Gastrocnemius medialis (tissue), 4 donors: ENCODE results near the gene SLC24A1.

ENCODE experiments used
- CTCF ChIP-seq, 5 experiments: fragments of 450-650 bp in 3 of 5; fragments of 200-600 bp in 2 of 5; sonication (generic) in 2 of 5; IDR thresholded peaks in 4 of 5; conservative IDR thresholded peaks in 1 of 5; 1 replicate in 4 of 5; 2 replicates in 1 of 5; pipeline ENCODE4 v1.5.1; 2016 to 2019; ENCODE audit warnings: antibody characterized with exemption in 5 of 5, mild to moderate bottlenecking in 3 of 5, moderate library complexity in 3 of 5
- POLR2A ChIP-seq, 2 donors: fragments of 450-650 bp; IDR thresholded peaks; one replicate each; pipeline ENCODE4 v1.6.1; 2017; ENCODE audit warnings: antibody characterized with exemption in 2 of 2, mild to moderate bottlenecking in 2 of 2, moderate library complexity in 2 of 2

- no peak for TF ChIP-seq CTCF (IDR thresholded peaks at IDR 0.05 in 4 of 5, conservative IDR thresholded peaks at IDR 0.05 in 1 of 5)
- no peak for TF ChIP-seq POLR2A (IDR thresholded peaks at IDR 0.05)
Measured at GRCh38 chr15:65634356-65634755, 12.6 kb downstream of the SLC24A1 start.
